ENCODE data around the gene ARHGDIA.

ARHGDIA gene

GRCh38 chr17:81860756-81861568 is 10.2 kb downstream of the ARHGDIA start:
- peak; percentile 84 for FAIRE-seq

GRCh38 chr17:81859906-81860755 is 11.0 kb downstream of the ARHGDIA start, which contains the start of gene P4HB:
Gene P4HB, minus strand, starts transcription at chr17:81860535. Its CDS starts 64 bp downstream, at chr17:81860471.
- no peak for FAIRE-seq

GRCh38 chr17:81858967-81859905 is 11.9 kb downstream of the ARHGDIA start:
- FAIRE-seq = no peak

- FAIRE-seq = no peak
These were observed 12.8 kb downstream of the ARHGDIA start for GRCh38 chr17:81858170-81858966.

GRCh38 chr17:81854974-81855774 is 16.0 kb downstream of the ARHGDIA start:
- no peak for FAIRE-seq

- FAIRE-seq = no peak
These were observed 18.9 kb downstream of the ARHGDIA start for GRCh38 chr17:81852237-81852636.

- FAIRE-seq = no peak
These were observed 19.7 kb downstream of the ARHGDIA start for GRCh38 chr17:81851423-81851822.

- no peak for FAIRE-seq
These were observed 21.7 kb downstream of the ARHGDIA start for GRCh38 chr17:81849457-81849856.

- no peak for FAIRE-seq
These were observed 24.1 kb downstream of the ARHGDIA start for GRCh38 chr17:81846743-81847689.

- FAIRE-seq = no peak
These were observed 25.0 kb downstream of the ARHGDIA start for GRCh38 chr17:81845881-81846742.

GRCh38 chr17:81845361-81845760 is 25.8 kb downstream of the ARHGDIA start:
- no peak for FAIRE-seq

- FAIRE-seq = no peak
These were observed 26.2 kb downstream of the ARHGDIA start for GRCh38 chr17:81844887-81845286.

GRCh38 chr17:81844327-81844851 is 26.7 kb downstream of the ARHGDIA start:
- FAIRE-seq = no peak

GRCh38 chr17:81843713-81844326 is 27.3 kb downstream of the ARHGDIA start:
- no peak for FAIRE-seq

- no peak for FAIRE-seq
These were observed 28.2 kb downstream of the ARHGDIA start for GRCh38 chr17:81842725-81843504.

- FAIRE-seq = no peak
These were observed 28.8 kb downstream of the ARHGDIA start for GRCh38 chr17:81842378-81842724.

- FAIRE-seq = no peak
These were observed 29.3 kb downstream of the ARHGDIA start for GRCh38 chr17:81841866-81842265.
